ENCODE results near the gene HLA-DQA1.
"Not testable (repeated sequence)": the region's sequence is repeated elsewhere in the genome, so short reads cannot be mapped to it uniquely, and the experiment has no call there.

Gene HLA-DQA1

GRCh38 chr6:32658268-32658897, 21.2 kb downstream of the HLA-DQA1 start:
- DNase-seq (ENCODE audit: low spot score) = no peak

DNA sequence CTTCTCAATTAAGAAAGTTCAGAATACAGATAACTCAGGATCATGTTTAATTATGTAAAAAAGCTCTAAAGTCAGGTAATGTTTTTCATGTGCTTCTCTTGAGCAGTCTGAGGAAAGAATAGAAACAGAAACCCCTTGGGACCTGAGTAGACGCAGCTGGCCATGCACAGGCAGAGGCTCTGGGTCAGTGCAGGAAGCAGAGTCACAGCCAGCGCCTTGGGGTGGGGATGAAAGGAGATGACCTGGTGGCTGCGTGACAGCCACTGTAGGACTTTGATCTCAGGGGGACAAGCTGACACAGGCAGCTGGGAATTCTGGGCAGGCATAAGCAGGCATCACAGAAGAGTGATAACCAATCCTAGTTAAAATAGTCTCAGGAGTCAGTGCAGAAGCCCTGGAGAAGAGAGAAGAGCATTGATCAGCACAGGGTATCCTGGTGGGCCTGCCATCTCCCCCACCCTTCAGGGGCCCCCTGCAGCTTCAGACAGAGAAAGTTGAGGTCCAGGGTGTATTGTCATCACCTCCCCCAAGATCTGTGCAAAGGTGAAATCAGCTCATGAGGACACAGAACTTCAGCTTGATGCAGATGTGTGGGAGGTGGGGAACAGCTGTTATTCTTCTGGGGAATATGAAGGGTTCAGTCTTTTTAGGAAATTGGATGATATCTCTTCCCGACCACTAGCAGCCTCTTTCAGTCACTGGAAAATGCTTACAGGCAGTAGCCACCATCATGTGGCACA, 22.8 kb downstream of the HLA-DQA1 start:
- no peak for DNase-seq (ENCODE audit: low spot score)

GRCh38 chr6:32662099-32662498, 24.9 kb downstream of the HLA-DQA1 start:
- DNase-seq (ENCODE audit: low spot score) = no peak

DNA sequence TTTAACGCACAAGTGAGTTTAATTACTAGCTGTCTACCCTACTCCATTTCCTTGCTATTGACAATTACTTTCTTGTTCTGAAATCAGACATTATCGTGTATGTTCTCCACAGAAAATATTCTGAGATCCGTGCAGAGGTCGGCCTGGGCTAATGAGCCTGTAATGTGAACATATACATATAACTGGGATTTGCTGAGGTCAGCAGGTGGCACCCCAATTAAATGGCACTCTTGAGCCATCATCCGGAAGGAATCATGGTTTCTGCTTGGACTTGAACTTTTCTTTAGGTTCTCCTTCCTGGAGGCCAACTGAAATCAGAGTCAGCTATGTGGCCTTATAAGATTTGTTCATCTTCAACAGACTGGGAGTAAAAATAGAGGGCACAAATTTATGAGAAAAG, 25.6 kb downstream of the HLA-DQA1 start:
- no peak for DNase-seq (ENCODE audit: low spot score)

GRCh38 chr6:32664354-32664753, 27.1 kb downstream of the HLA-DQA1 start:
- DNase-seq (ENCODE audit: low spot score) = no peak

GRCh38 chr6:32664827-32665362, 27.7 kb downstream of the HLA-DQA1 start:
- no peak for DNase-seq (ENCODE audit: low spot score)

DNA sequence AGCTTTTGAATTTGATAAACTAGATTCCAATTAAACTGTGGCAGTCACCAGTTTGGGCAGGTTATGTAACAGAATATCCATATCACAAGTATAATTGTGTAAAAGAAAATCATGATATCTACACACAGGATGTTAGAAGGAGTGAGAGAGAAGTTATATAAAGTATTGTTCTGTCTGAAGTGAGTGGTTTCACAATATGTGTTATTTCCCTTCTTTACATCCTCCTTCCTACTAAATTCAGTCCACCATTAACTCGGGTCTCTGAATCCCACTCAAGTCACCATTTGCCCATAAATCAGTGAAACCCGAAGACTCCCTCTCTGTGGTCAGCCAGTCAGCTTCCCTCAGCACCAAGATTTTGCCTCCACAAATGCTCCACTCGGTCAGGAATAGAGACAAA, 28.5 kb downstream of the HLA-DQA1 start:
- DNase-seq (ENCODE audit: low spot score) = no peak

DNA sequence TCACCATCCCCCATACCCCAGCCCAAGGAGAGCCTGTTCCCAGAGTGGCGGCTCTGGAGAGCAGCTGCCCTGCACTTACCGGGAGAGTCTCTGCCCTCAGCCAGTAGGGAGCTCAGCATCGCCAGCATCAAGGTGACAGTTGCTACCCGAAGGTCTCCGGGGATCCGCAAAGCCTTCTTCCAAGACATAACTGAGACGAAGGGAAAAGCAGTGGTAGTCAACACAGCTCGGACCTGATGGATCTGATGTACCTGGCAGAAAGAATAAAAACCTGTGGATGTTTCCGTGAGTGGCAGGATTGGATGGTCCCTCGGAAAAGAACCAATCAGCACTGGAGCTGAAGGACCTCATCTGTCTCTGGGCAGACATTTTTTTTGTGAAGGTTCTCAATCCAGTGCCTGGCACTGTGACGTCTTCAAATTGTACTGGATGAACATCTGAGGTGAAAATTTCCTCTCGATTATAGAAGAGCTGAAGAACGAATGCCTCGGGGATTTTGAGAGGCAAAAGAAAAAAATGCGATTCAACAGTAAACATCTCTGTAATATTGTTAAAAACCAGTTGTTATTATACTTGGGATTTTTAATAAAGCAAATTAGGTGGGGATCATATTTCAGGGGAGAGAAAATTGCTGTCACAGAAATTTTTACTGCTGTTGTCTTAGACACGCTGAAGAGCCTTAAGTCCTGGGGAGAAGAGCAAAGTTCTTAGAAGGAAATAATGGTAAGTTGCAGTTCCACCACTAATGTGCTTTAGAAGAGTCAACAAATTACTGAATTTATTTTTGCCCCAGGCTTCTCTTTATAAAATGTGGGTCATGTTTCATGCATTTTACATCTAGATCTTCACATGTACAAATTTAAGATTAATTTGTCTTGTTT, 29.5 kb downstream of the HLA-DQA1 start, which contains the start of gene HLA-DQB1:
Gene HLA-DQB1, minus strand, starts transcription at position 238 of the 881 bp plus-strand sequence. Its CDS starts 50 bp downstream, at position 188.
- no peak for DNase-seq (ENCODE audit: low spot score)

GRCh38 chr6:32668226-32668747, 31.1 kb downstream of the HLA-DQA1 start:
- no peak for DNase-seq (ENCODE audit: low spot score)

- DNase-seq (ENCODE audit: low spot score) = no peak
These were observed 32.0 kb downstream of the HLA-DQA1 start for GRCh38 chr6:32669240-32669639.

DNA sequence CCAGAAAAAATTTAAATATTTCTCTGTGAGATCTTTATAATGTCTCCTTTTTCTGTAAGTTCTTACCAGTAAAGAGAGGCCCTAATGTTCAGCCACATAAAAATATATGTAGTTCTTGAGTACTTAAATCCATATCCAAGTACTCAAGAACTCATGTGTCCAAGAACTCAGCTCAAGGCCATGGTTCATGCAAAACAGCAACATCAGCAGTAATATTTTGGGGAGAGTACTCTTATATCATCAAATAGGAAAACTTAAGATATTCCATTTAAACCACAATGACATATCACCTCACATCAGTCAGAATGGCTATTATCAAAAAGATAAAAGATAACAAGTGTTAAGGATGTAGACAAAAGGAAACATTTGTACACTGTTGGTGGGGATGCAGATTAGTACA, 32.7 kb downstream of the HLA-DQA1 start:
- no peak for DNase-seq (ENCODE audit: low spot score)

- DNase-seq (ENCODE audit: low spot score) = not testable (repeated sequence)
These were observed 34.7 kb downstream of the HLA-DQA1 start for GRCh38 chr6:32671908-32672307.

- DNase-seq (ENCODE audit: low spot score) = not testable (repeated sequence)
These were observed 36.9 kb downstream of the HLA-DQA1 start for GRCh38 chr6:32674123-32674522.

GRCh38 chr6:32679492-32679891, 42.3 kb downstream of the HLA-DQA1 start:
- DNase-seq (ENCODE audit: low spot score) = no peak

- no peak for DNase-seq (ENCODE audit: low spot score)
These were observed 42.8 kb downstream of the HLA-DQA1 start for GRCh38 chr6:32680055-32680454.

- DNase-seq (ENCODE audit: low spot score) = no peak
These were observed 47.0 kb downstream of the HLA-DQA1 start for GRCh38 chr6:32684246-32684645.

GRCh38 chr6:32685603-32686002, 48.4 kb downstream of the HLA-DQA1 start:
- no peak for DNase-seq (ENCODE audit: low spot score)

GRCh38 chr6:32689531-32690501, 52.6 kb downstream of the HLA-DQA1 start:
- no peak for DNase-seq (ENCODE audit: low spot score)

DNA sequence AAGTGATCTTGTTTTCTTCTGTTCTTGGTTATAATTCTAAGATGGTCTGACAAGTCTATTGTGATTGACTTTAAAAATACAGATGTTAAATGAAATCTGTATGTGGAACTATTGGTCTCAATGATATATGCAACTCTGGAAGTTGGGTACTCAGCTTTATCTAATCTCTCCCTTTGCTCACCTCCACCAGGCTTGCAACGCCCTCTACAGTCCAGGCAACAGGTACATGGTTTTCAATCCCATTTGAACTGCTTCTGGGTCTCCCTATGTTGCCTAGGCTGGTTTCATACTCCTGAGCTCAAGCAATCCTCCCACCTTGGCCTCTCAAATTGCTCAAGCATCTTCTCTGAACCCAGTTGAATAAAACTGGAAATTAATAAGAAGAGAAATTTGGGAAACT, 54.8 kb downstream of the HLA-DQA1 start:
- DNase-seq (ENCODE audit: low spot score) = no peak

Data from kidney capillary endothelial cell (primary cell).